HG02943 (cell line): ENCODE data around the gene BIN1.

ENCODE experiments used
- ATAC-seq: cut with Tn5 transposase; IDR thresholded peaks from one replicate; pipeline ENCODE4 v1.9.1; 2021; ENCODE audit warnings: mild to moderate bottlenecking, low read depth, moderate library complexity; ENCODE audit not compliant: unreplicated experiment

The BIN1 gene

GRCh38 chr2:127093648-127094210, 13.2 kb downstream of the BIN1 start:
- ATAC-seq: no peak

GRCh38 chr2:127092901-127093516, 13.9 kb downstream of the BIN1 start:
- no peak for ATAC-seq

- no peak for ATAC-seq
These were observed 14.6 kb downstream of the BIN1 start for GRCh38 chr2:127092306-127092705.

- ATAC-seq: no peak
These were observed 15.1 kb downstream of the BIN1 start for GRCh38 chr2:127091886-127092285.

- ATAC-seq: no peak
These were observed 15.8 kb downstream of the BIN1 start for GRCh38 chr2:127091148-127091547.

- ATAC-seq: no peak
These were observed 16.5 kb downstream of the BIN1 start for GRCh38 chr2:127090281-127091120.

DNA sequence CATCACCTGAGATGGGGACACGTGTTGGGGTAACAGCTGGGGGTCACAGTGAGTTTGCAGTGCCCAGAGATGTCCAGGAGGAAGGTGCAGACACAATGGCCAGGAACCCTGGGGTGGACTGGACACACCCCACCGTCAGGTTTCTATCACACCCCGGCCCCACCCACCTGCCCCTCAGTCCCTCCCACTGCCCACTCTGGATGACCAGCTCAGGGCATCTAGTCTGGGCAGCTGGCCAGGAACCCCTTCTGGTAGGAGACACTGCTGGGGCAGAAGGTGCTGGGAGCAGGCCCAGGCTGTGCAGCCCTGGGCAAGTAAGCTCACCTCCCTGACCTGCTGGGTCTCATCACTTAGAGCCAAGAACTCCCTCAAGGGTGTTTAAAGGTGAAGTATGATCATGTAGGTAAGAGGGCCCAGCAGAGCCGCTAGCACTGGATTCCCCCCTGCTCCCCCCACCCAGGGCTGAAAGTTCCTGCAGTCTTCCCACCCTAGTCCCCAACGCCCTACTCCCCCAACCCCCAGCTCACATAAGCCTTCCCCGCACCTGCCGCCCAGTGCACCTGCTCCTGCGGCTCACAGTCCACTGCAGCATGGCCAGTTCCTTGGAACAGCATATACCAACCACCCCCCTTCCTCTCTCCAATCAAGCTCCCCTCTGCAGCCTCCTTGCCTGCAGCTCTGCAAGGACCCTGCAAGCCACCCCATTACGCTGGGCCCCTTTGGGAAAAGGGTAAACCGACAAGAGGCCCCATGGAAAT, 17.3 kb downstream of the BIN1 start:
- no peak for ATAC-seq

GRCh38 chr2:127088706-127089105, 18.2 kb downstream of the BIN1 start:
- ATAC-seq: no peak

DNA sequence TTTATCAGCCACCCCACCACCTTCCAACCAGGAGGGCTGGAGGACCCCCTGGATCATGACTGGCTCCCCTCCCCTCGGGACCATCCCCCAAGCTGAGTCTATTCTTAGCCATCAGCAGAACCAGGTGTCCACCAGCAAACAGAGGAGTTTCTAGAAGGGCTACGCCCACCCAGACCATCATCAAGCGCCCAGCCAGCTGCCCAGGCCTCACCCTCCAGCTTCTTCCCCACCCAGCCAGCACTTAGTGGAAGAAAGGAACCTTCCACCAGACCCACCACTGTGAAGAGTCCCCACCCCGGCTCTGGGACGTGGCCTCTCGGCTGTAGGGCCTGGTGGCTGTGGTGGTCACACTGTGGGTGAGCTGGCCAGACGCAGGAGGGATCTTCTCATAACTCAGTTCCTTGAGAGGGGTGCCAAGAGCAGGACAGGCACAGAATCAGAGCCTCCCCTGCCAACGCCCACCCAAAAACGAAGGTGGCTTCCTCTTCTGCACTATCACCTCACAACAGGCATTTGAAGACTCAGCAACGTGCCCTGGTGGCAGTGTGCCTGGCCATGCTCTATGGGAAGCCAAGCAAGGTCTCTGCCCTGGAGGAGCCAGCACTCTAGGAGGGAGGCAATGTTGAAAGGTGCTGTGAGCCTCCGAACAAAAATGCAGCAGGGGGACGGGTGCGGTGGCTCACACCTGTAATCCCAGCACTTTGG, 19.0 kb downstream of the BIN1 start:
- ATAC-seq: no peak

- ATAC-seq: peak; percentile 64
These were observed 19.8 kb downstream of the BIN1 start for GRCh38 chr2:127086990-127087790.

GRCh38 chr2:127085317-127085681, 21.7 kb downstream of the BIN1 start:
- ATAC-seq: no peak

DNA sequence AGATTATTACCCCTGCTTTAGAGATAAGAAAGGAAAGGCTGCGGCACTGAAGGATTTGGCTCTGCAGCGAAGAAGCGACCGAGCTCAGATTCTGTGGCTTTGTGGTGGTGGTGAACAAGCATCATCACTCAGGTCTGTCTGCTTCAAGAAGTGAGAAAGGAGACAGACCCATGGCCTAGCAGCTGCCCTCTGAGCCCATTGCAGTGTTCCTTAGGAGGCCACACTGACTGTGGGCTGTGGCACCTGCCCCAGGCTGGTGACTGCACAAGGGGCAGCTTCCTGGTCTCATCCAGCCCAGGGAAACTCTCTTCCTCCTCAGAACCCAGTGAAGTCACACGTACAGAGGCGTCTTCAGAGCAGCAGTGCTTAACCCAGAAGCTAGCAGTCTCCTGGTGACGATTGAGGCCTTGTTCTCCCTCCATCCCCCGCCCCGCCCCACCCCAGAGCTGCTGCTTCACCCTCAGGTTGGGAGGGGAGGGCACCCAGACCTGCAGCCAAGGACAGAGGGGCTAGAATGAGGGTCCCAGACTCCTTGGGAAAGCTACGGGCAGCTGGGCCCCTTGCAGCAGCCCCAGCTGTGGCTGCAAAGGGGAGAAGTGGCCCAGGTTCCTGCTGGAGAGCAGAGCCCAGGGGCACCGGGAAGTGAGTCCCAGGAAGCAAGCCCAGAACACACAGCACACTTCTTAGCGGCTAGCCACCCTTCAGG, 22.2 kb downstream of the BIN1 start:
- no peak for ATAC-seq

DNA sequence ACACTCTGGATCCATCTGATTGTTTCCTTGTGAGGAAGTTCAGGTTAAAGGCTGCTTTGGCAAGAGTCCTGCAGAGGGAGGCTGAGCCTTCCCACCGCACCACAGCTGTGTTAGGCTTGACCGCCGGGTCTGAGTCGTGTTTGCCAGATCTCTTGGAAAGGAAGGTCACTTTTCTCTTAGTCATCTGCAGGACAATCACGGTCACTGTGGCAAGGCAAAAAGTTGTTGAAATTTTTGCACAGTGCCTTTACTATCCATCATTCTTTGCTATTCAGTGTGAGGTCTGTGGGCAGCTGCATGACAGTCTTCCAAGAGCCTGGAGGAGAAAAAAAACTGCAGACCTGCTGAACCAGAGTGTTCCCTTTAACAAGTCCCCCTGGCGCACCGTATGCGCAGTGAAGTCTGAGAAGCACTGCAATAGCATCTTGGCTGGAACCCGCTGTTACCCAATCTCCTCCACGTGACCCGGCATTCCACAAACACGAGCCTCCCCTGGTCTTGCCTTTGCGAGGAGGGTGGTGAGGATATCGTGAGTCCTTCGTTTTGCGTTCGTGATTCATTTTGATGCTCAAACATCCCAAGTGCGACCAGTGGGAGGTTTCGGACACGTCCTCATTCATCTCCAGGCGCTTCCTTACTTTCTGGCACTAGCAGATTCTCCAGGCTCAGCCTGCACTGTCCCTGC, 23.0 kb downstream of the BIN1 start:
- no peak for ATAC-seq

DNA sequence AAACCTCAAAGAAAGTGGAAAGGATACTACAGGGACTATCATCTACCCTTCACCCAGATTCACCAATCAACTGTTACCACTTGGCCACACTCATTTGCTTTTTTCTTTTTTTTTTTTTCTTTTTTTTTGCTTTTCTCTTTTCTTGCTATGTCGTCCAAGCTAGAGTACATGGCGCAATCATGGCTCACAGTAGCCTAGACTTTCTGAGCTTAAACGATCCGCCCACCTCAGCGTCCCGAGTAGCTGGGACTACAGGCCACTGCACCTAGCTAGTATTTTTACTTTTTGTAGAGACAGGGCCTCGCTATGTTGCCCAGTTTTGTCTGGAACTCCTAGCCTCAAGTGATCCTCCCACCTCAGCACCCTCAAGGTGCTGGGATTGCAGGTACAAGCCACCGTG, 24.0 kb downstream of the BIN1 start:
- ATAC-seq: no peak

- ATAC-seq: peak; percentile 46
These were observed 24.9 kb downstream of the BIN1 start for GRCh38 chr2:127081826-127082633.

GRCh38 chr2:127080938-127081755, 25.8 kb downstream of the BIN1 start:
- peak; percentile 42 for ATAC-seq
